Keratinocyte (primary cell): ENCODE measurements around the gene HNRNPH3.

Experiments
- CTCF ChIP-seq, 3 experiments: IDR thresholded peaks in 1 of 3; conservative IDR thresholded peaks in 1 of 3; optimal IDR thresholded peaks in 1 of 3; 2 replicates in 2 of 3; 3 replicates in 1 of 3; pipeline versions ENCODE3 to v1.5.1; 2011; ENCODE audit warnings: low read length in 3 of 3, mild to moderate bottlenecking in 3 of 3, moderate library complexity in 2 of 3, control low read depth in 1 of 3, inconsistent platforms in 1 of 3; ENCODE audit not compliant: insufficient read depth in 2 of 3; ENCODE audit errors: extremely low read depth in 1 of 3
- EZH2 ChIP-seq: IDR thresholded peaks from one replicate; pipeline ENCODE4 v1.6.1; 2012; ENCODE audit warnings: inconsistent platforms, mild to moderate bottlenecking, low read length, moderate library complexity

GRCh38 chr10:68346774-68347173, 14.9 kb downstream of the HNRNPH3 start:
- TF ChIP-seq CTCF (optimal IDR thresholded peaks at IDR 0.05 in 1 of 3, IDR thresholded peaks at IDR 0.05 in 1 of 3, conservative IDR thresholded peaks at IDR 0.05 in 1 of 3; ENCODE audit: extremely low read depth in 1 of 3, insufficient read depth in 2 of 3, low read length in 3 of 3) (no peak), EZH2 (no peak)
